Sigmoid colon (tissue), 7 donors: Measurements from ENCODE around the gene PDCD7. TPM values are rescaled to one million over a fixed set of nuclear protein-coding genes. Genes with fewer than 3 reads are reported as not detected.

Experiments used
- DNase-seq: peaks from one replicate; pipeline ENCODE4 v3.0.0-alpha.2; 2019
- H3K27ac ChIP-seq, 4 donors: fragments of 200-600 bp; sonication (generic); one replicate each; pipeline ENCODE4 v1.5.1; 2016 to 2019; ENCODE audit warnings: mild to moderate bottlenecking in 1 of 4
- H3K27me3 ChIP-seq, 3 donors: fragments of 200-600 bp; sonication (generic); one replicate each; pipeline ENCODE4 v1.5.1; 2019; ENCODE audit warnings: mild to moderate bottlenecking in 1 of 3
- H3K36me3 ChIP-seq, 4 donors: fragments of 200-600 bp; sonication (generic); one replicate each; pipeline ENCODE4 v1.5.1; 2016 to 2019
- H3K4me1 ChIP-seq, 4 donors: fragments of 200-600 bp; sonication (generic); one replicate each; pipeline ENCODE4 v1.5.1; 2017 to 2019
- H3K4me3 ChIP-seq, 4 donors: fragments of 200-600 bp; sonication (generic); one replicate each; pipeline ENCODE4 v1.5.1; 2017 to 2019; ENCODE audit warnings: mild to moderate bottlenecking in 2 of 4, moderate library complexity in 1 of 4
- H3K9me3 ChIP-seq, 4 donors: fragments of 200-600 bp in 3 of 4; sonication (generic) in 3 of 4; one replicate each; pipeline versions ENCODE4 v1.5.1 to v1.6.1; 2013 to 2019
- CTCF ChIP-seq, 4 experiments: fragments of 450-650 bp in 3 of 4; fragments of 200-600 bp in 1 of 4; IDR thresholded peaks; one replicate each; pipeline ENCODE4 v1.5.1; 2016 to 2019; ENCODE audit warnings: antibody characterized with exemption in 4 of 4, mild to moderate bottlenecking in 3 of 4, moderate library complexity in 2 of 4
- EP300 ChIP-seq, 4 donors: sonication (generic); formaldehyde crosslinking; IDR thresholded peaks; one replicate each; pipeline ENCODE4 v1.6.1; 2017; ENCODE audit warnings: antibody characterized with exemption in 4 of 4
- POLR2A ChIP-seq, 2 donors: fragments of 450-650 bp; IDR thresholded peaks; one replicate each; pipeline ENCODE4 v1.6.1; 2016; ENCODE audit warnings: antibody characterized with exemption in 2 of 2, mild to moderate bottlenecking in 2 of 2, moderate library complexity in 2 of 2
- POLR2AphosphoS5 ChIP-seq, 4 donors: sonication (generic); formaldehyde crosslinking; IDR thresholded peaks; one replicate each; pipeline ENCODE4 v1.6.1; 2017; ENCODE audit warnings: antibody characterized with exemption in 4 of 4
- WGBS, 2 donors: extraction: QIAGEN DNeasy Blood & Tissue Kit; methylation state at CpG; one replicate each; pipeline ENCODE4 v1.1.7; 2013; 5-methylcytosine and 5-hydroxymethylcytosine counted together
- intact Hi-C: fragments of 100-400 bp; cut with DNase I; formaldehyde crosslinking; loops from one replicate; pipeline ENCODE4 v1.15.1; 2023
- polyA plus RNA-seq, 3 donors: library from polyadenylated mRNA; stranded (reverse); fragments of 200-250 nt; gene quantifications; one replicate each; pipeline ENCODE4 v1.2.3, GENCODE V29; 2013
- total RNA-seq, 4 donors: library from RNA; depleted of rRNA; stranded (reverse); fragments of >200 nt; gene quantifications; one replicate each; pipeline ENCODE4 v1.1.0, GENCODE V29; 2016
- donor health status: healthy with polysubstance abuse.
- donor health status: Bipolar disorder and iron deficiency.
- donor health status: healthy.

The PDCD7 gene
- total and polyA plus RNA-seq, 7 donors: 7.8 to 30.1 (median 20.4) TPM

DNA sequence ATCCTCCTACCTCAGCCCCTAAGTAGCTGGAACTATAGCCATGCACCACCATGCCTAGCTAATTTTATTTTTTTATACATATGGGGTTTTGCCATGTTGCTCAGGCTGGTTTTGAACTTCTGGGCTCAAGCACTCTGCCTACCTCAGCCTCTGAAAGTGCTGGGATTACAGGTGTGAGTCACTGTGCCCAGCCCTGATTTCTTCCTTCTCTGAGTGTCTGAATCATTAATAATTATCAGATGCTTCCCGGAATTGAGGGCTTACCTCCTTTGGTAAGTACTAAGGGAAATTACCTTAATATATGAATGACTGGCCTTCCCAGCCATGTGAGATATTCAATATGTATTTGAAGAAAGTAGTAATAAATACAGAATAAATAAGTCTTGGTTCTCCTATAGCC lies 44.3 kb upstream of the PDCD7 start:
- Histone ChIP-seq H3K36me3 (peaks cover 7 to 71% (median 25%) of the 10 kb centered on the region in 4 donors), H3K9me3 (no peaks in the 10 kb centered on the region), H3K4me3 (no peak overlapping the region), H3K27me3 (no peaks in the 10 kb centered on the region), H3K27ac (no peak overlapping the region), H3K4me1 (peaks cover 0 to 32% (median 22%) of the 10 kb centered on the region in 4 donors)
- no peak for TF ChIP-seq POLR2AphosphoS5 (IDR thresholded peaks at IDR 0.05)
- no peak for TF ChIP-seq POLR2A (IDR thresholded peaks at IDR 0.05)
- TF ChIP-seq CTCF (IDR thresholded peaks at IDR 0.05): no peak
- no peak for TF ChIP-seq EP300 (IDR thresholded peaks at IDR 0.05)
- 51 to 89% methylated on average over 1 of the region's 1 CpG for WGBS, 2 donors
- intact Hi-C loops: no loop called here
- DNase-seq: no peak

GRCh38 chr15:65176056-65176455 lies 42.4 kb upstream of the PDCD7 start:
- no peak for DNase-seq
- Histone ChIP-seq H3K27ac (no peak overlapping the region), H3K4me1 (peaks cover 0 to 14% (median 5%) of the 10 kb centered on the region in 4 donors), H3K9me3 (no peaks in the 10 kb centered on the region), H3K27me3 (no peaks in the 10 kb centered on the region), H3K36me3 (peaks cover 14 to 90% (median 32%) of the 10 kb centered on the region in 4 donors), H3K4me3 (no peak overlapping the region)
- TF ChIP-seq EP300 (IDR thresholded peaks at IDR 0.05) (no peak), CTCF (IDR thresholded peaks at IDR 0.05) (no peak), POLR2AphosphoS5 (IDR thresholded peaks at IDR 0.05) (no peak), POLR2A (IDR thresholded peaks at IDR 0.05) (no peak)
- intact Hi-C loops: no loop called here

GRCh38 chr15:65175511-65175910 lies 41.9 kb upstream of the PDCD7 start:
- intact Hi-C loops: no loop called here
- Histone ChIP-seq H3K4me3 (no peak overlapping the region), H3K36me3 (peaks cover 15 to 95% (median 33%) of the 10 kb centered on the region in 4 donors), H3K27me3 (no peaks in the 10 kb centered on the region), H3K9me3 (no peaks in the 10 kb centered on the region), H3K4me1 (peaks cover 0 to 10% (median 0%) of the 10 kb centered on the region in 4 donors), H3K27ac (no peak overlapping the region)
- TF ChIP-seq POLR2AphosphoS5 (IDR thresholded peaks at IDR 0.05) (no peak), POLR2A (IDR thresholded peaks at IDR 0.05) (no peak), EP300 (IDR thresholded peaks at IDR 0.05) (no peak), CTCF (IDR thresholded peaks at IDR 0.05) (no peak)
- WGBS, 2 donors: 91 to 93% methylated on average over 5 of the region's 5 CpGs
- DNase-seq: no peak

DNA sequence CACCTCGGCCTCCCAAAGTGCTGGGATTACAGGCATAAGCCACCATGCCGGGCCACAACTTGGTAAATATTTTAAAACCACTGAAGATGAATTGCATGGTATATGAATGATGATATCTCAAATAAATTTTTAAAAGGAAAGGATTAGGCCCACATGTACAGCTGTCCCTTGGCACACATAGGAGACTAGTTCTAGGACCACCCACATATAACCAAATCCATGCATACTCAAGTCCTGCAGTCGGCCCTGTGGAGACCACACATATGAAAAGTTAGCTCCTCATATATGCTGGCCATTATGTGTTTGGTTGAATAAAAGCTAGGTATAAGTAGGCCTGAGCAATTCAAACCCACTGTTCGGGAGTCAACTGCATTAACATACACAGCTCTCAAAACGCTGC lies 40.9 kb upstream of the PDCD7 start:
- intact Hi-C loops: no loop called here
- peaks cover 15 to 98% (median 40%) of the 10 kb centered on the region in 4 donors for H3K36me3 ChIP-seq
- 87 to 93% methylated on average over 5 of the region's 5 CpGs for WGBS, 2 donors

More for the DNA sequence above, 40.9 kb upstream of the PDCD7 start:
- no peak overlapping the region for H3K27ac ChIP-seq
- TF ChIP-seq EP300 (IDR thresholded peaks at IDR 0.05) (no peak), POLR2A (IDR thresholded peaks at IDR 0.05) (no peak), CTCF (IDR thresholded peaks at IDR 0.05) (no peak), POLR2AphosphoS5 (IDR thresholded peaks at IDR 0.05) (no peak)
- DNase-seq: no peak
- no peaks in the 10 kb centered on the region for H3K9me3 ChIP-seq
- peaks cover 0 to 3% (median 0%) of the 10 kb centered on the region in 4 donors for H3K4me1 ChIP-seq
- H3K4me3 ChIP-seq: no peak overlapping the region
- no peaks in the 10 kb centered on the region for H3K27me3 ChIP-seq
